Ascending aorta (tissue), 2 donors: ENCODE measurements around the gene PYCARD. TPM values are rescaled to one million over a fixed set of nuclear protein-coding genes. Genes with fewer than 3 reads are reported as not detected.

Experiments
- DNase-seq, 2 donors: peaks; one replicate each; pipeline ENCODE4 v3.0.0-alpha.2; 2019; ENCODE audit warnings: low spot score in 2 of 2
- H3K27ac ChIP-seq, 2 donors: fragments of 200-600 bp; sonication (generic); one replicate each; pipeline ENCODE4 v1.5.1; 2016 to 2017; ENCODE audit warnings: mild to moderate bottlenecking in 1 of 2
- H3K27me3 ChIP-seq: fragments of 200-600 bp; sonication (generic); one replicate; pipeline ENCODE4 v1.5.1; 2017
- H3K36me3 ChIP-seq, 2 donors: fragments of 200-600 bp; sonication (generic); one replicate each; pipeline ENCODE4 v1.5.1; 2016
- H3K4me1 ChIP-seq, 2 donors: fragments of 200-600 bp; sonication (generic); one replicate each; pipeline ENCODE4 v1.5.1; 2016 to 2017; ENCODE audit warnings: mild to moderate bottlenecking in 1 of 2
- H3K4me3 ChIP-seq, 2 donors: fragments of 200-600 bp; sonication (generic); one replicate each; pipeline ENCODE4 v1.5.1; 2016 to 2017; ENCODE audit warnings: mild to moderate bottlenecking in 1 of 2
- H3K9me3 ChIP-seq, 2 donors: fragments of 200-600 bp; sonication (generic); one replicate each; pipeline ENCODE4 v1.5.1; 2016
- intact Hi-C: fragments of 100-400 bp; cut with DNase I; formaldehyde crosslinking; loops from one replicate; pipeline ENCODE4 v1.15.1; 2023
- total RNA-seq: library from RNA; depleted of rRNA; stranded (reverse); fragments of >200 nt; gene quantifications from one replicate; pipeline ENCODE4 v1.1.0, GENCODE V29; 2016
- TF ChIP-seq, protein P1 (sequence below), 3 experiments: fragments of 200-600 bp in 2 of 3; fragments of 450-650 bp in 1 of 3; sonication (generic) in 2 of 3; IDR thresholded peaks; one replicate each; pipeline ENCODE4 v1.5.1; 2016 to 2019; ENCODE audit warnings: antibody characterized with exemption in 3 of 3, mild to moderate bottlenecking in 1 of 3, moderate library complexity in 1 of 3

Gene PYCARD
- total RNA-seq, 1 donor from 2014 or later, result 21.1 TPM

DNA sequence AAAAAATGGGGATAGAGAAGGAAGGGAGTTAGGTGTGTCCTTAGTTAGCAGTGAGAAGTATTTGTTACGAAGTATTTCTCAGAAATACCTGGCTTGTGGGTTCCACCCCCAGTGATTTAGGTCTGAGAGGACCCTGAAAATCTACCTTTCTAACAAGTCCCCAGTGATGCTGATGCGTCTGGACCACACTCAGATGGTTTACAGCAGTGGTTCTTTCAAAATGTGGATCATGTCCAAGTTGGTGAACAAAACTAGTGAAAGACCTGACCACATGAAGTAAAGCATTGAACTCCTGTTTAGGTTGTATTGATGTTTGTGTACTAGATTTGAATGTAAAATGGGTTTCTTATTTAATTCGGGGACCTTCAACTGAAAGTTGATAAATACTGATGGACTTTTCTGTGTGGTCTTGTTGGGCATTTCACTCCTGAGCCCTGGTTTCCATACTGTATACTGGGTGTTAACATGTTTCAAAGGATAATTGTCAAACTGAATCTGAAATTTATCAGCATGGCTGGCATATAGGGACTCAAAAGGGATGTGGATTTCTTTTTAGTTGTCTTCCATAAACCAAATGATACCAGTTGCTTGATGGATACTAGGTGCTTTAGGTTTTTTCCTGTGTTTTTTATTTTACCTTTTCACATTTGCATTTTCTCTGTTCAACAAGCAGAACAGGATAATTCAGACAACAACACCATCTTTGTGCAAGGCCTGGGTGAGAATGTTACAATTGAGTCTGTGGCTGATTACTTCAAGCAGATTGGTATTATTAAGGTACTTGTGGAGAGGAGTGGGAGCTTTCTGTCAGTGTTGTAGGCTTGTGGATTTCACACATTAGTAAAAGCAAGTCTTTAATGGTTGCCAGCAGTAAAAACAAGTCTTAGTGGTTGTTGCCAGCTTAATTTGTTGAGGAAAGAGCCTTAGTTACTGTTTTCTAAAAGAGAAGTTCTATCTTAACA, 13.8 kb downstream of the PYCARD start:
- Histone ChIP-seq H3K27ac (no peak overlapping the region), H3K36me3 (peaks cover 99% of the 10 kb centered on the region in 2 donors), H3K4me1 (peaks cover 0 to 3% of the 10 kb centered on the region in 2 donors), H3K9me3 (no peaks in the 10 kb centered on the region), H3K27me3 (no peaks in the 10 kb centered on the region), H3K4me3 (no peak overlapping the region)
- intact Hi-C loops, result no loop called here
- TF ChIP-seq, protein P1, sequence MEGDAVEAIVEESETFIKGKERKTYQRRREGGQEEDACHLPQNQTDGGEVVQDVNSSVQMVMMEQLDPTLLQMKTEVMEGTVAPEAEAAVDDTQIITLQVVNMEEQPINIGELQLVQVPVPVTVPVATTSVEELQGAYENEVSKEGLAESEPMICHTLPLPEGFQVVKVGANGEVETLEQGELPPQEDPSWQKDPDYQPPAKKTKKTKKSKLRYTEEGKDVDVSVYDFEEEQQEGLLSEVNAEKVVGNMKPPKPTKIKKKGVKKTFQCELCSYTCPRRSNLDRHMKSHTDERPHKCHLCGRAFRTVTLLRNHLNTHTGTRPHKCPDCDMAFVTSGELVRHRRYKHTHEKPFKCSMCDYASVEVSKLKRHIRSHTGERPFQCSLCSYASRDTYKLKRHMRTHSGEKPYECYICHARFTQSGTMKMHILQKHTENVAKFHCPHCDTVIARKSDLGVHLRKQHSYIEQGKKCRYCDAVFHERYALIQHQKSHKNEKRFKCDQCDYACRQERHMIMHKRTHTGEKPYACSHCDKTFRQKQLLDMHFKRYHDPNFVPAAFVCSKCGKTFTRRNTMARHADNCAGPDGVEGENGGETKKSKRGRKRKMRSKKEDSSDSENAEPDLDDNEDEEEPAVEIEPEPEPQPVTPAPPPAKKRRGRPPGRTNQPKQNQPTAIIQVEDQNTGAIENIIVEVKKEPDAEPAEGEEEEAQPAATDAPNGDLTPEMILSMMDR (IDR thresholded peaks at IDR 0.05), result no peak
- DNase-seq, result no peak

DNA sequence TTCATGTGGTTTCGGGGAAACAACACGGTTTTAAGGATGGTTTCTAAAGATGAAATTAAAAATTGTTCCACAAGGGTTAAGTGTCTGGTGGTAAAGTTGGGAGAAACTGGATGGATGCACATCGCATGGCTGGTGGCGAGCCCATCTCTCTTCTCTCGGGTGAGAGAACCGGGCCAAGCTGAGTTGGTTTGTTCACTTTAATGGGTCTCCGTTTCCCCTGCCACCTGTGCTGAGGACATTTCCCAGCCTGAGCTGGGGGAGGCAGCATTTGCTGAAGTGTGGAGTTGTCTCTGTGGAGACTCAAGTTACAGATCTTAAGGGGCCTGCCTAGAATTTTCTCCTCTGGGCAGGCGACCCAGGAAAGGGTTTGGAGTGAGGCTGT, 14.8 kb downstream of the PYCARD start:
- Histone ChIP-seq H3K4me1 (peaks cover 0 to 12% of the 10 kb centered on the region in 2 donors), H3K36me3 (peaks cover 99 to 100% of the 10 kb centered on the region in 2 donors), H3K4me3 (no peak overlapping the region), H3K27ac (no peak overlapping the region), H3K27me3 (no peaks in the 10 kb centered on the region), H3K9me3 (no peaks in the 10 kb centered on the region)
- no peak for DNase-seq
- intact Hi-C loops, result no loop called here
- TF ChIP-seq, protein P1 (IDR thresholded peaks at IDR 0.05), result no peak

DNA sequence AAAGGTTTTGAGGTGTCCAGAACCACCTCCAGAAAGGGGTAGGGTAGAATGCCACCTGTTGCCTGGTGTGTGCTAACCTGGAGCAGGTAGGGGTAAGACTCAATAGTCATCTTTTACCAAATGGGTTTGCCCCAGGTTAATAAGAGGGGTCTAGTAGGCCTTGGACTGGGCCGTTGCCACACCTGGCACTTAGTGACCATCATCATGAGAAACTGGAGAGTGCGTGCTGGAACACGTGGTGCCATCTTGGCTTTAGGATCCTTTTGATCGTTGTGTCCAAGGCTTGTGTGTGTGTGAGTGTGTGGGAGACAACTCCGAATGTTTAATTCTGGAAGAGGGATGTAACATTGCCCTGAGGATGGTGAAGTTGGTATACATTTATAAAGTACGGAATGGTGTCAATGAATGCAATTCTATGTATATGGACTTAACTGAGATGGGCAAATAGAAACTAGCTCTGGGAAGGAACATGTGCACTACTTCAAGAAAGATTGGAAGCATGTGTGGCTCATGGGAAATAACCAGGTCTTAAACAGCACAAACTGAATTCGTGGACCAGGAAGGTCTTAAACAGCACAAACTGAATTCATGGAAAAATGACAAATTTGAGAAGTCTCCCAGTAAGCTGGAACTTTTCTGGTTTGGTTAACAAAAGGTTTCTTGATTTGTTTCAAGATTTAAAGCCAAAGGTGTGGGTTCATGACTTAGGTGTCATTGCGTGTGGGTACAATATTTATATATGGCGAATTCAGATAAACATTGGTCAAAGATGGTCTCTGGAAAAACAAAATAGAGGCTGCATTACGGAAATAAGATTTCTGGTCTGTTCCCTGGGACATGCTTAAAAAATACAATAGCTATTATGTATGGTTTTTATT, 15.4 kb downstream of the PYCARD start:
- Histone ChIP-seq H3K4me1 (peaks cover 4 to 18% of the 10 kb centered on the region in 2 donors), H3K4me3 (no peak overlapping the region), H3K27ac (no peak overlapping the region), H3K27me3 (no peaks in the 10 kb centered on the region), H3K9me3 (no peaks in the 10 kb centered on the region), H3K36me3 (peaks cover 97 to 100% of the 10 kb centered on the region in 2 donors)
- intact Hi-C loops, result no loop called here
- DNase-seq, result no peak
- TF ChIP-seq, protein P1 (IDR thresholded peaks at IDR 0.05), result no peak

DNA sequence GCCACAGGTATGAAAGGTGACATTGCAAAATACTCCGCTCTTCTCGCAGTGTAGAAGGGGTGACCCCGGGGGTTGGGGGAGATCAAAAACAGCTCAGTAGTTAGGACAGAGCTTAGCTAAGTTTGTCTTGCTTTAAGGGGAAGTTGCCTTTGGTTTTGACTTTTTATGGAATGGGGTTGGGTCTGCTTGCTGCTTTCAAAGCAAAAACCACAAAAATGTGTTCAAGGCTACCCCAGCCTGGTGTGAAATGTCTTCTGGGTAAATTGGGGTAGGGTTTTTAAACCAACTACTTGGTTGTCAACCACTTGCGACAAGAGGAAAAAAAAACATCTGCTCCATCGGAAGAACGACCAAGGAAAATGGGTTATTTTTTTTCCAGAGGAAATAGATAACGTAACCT, 16.4 kb downstream of the PYCARD start:
- H3K27ac ChIP-seq, result no peak overlapping the region
- H3K27me3 ChIP-seq, result no peaks in the 10 kb centered on the region
- DNase-seq, result no peak
- H3K4me1 ChIP-seq, result peaks cover 5 to 27% of the 10 kb centered on the region in 2 donors
- intact Hi-C loops, result no loop called here
- no peak overlapping the region for H3K4me3 ChIP-seq
- H3K9me3 ChIP-seq, result no peaks in the 10 kb centered on the region
- TF ChIP-seq, protein P1 (IDR thresholded peaks at IDR 0.05), result no peak
- peaks cover 87 to 90% of the 10 kb centered on the region in 2 donors for H3K36me3 ChIP-seq

DNA sequence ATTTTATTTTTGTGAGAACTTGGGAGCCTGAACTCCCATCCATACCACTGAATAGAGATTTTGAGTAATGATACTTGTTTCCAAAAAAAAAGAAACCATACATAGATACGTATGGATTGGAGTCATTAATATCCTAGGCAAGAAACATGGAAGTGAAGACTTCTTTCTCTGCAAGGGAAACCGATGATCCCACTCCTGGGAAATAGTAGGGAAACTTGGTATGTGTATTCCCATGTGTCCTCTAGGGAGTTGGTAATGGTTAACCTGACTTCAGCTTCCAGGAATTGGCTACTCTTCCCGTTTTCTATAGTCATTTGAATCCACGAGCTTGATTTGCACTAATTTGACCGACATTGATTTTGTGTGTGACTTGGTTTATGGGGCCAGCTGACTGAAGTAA, 17.2 kb downstream of the PYCARD start:
- no peak for DNase-seq
- H3K36me3 ChIP-seq, result peaks cover 78 to 82% of the 10 kb centered on the region in 2 donors
- H3K27ac ChIP-seq, result no peak overlapping the region
- intact Hi-C loops, result no loop called here
- no peaks in the 10 kb centered on the region for H3K9me3 ChIP-seq
- no peak overlapping the region for H3K4me3 ChIP-seq
- H3K27me3 ChIP-seq, result no peaks in the 10 kb centered on the region
- H3K4me1 ChIP-seq, result peaks cover 5 to 28% of the 10 kb centered on the region in 2 donors
- TF ChIP-seq, protein P1 (IDR thresholded peaks at IDR 0.05), result no peak
